ENCODE results near the gene MBD6.
"Not testable (repeated sequence)": the region's sequence is repeated elsewhere in the genome, so short reads cannot be mapped to it uniquely, and the experiment has no call there.

Gene MBD6

DNA sequence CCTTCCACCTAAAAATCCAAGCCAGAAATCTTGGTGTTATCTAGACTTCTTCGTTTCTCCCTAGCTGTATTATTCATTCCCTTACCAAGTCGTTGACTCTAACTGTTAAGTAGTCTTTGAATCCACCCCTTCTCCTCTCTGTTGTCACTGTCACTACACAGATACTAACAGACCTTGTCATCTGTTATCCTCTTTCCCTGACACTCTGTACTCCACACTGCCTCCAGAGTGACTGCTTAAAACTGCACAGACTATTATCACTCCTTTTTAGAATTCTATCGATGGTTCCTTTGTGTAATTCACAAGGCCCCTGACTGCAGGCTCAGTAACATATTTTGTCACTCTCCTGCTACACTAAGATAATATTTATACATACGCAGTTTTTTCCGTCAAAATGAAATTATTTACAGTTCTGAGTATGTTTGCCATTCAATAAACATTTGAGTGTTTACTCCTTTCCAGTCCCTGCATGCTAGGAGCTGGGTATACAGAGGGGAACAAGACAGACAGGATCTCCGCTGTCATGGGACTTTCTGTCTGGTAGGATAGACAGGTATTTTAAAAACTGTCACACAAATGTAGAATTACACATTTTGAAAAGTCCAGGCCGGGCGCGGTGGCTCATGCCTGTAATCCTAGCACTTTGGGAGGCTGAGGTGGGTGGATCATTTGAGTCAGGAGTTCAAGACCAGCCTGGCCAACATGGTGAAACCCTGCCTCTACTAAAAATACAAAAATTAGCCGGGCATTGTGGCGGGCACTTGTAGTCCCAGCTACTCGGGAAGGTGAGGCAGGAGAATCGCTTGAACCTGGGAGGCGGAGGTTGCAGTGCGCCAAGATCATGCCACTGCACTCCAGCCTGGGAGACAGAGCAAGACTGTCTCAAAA lies 31.0 kb upstream of the MBD6 start:
- H3K9ac ChIP-seq (ENCODE audit: low read length in 2 of 2): no peak overlapping the region
- peaks cover 28 to 32% of the 10 kb centered on the region in 2 donors for H3K36me3 ChIP-seq (ENCODE audit: control insufficient read depth in 2 of 2, insufficient read depth in 2 of 2, low read length in 2 of 2)
- peaks cover 16% of the 10 kb centered on the region for H3K4me1 ChIP-seq (ENCODE audit: control insufficient read depth, insufficient read depth, low read length)
- H3K27me3 ChIP-seq (ENCODE audit: control insufficient read depth in 1 of 2, insufficient read depth in 2 of 2, low read length in 2 of 2): no peaks in the 10 kb centered on the region
- no peak overlapping the region for H3K27ac ChIP-seq (ENCODE audit: low read length)
- H3K9me3 ChIP-seq (ENCODE audit: control insufficient read depth in 2 of 2, low read length in 2 of 2): no peaks in the 10 kb centered on the region
- H3K4me3 ChIP-seq (ENCODE audit: low read length in 2 of 2): no peak overlapping the region

DNA sequence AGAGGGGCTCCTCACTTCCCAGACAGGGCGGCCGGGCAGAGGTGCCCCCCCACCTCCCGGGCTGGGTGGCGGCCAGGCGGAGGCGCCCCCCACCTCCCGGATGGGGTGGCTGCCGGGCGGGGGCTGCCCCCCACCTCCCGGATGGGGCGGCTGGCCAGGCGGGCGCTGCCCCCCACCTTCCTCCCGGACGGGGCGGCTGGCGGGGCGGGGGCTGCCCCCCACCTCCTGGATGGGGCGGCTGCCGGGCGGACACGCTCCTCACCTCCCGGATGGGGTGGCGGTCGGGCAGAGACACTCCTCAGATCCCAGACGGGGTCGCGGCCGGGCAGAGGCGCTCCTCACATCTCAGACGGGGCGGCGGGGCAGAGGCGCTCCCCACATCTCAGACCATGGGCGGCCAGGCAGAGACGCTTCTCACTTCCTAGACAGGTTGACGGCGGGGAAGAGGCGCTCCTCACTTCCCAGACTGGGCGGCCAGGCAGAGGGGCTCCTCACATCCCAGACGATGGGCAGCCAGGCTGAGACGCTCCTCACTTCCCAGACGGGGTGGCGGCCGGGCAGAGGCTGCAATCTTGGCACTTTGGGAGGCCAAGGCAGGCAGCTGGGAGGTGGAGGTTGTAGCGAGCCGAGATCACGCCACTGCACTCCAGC lies 27.4 kb upstream of the MBD6 start:
- not testable (repeated sequence) for H3K4me3 ChIP-seq (ENCODE audit: low read length in 2 of 2); H3K27ac ChIP-seq (ENCODE audit: low read length); H3K4me1 ChIP-seq (ENCODE audit: control insufficient read depth, insufficient read depth, low read length); H3K27me3 ChIP-seq (ENCODE audit: control insufficient read depth in 1 of 2, insufficient read depth in 2 of 2, low read length in 2 of 2); H3K9me3 ChIP-seq (ENCODE audit: control insufficient read depth in 2 of 2, low read length in 2 of 2); H3K9ac ChIP-seq (ENCODE audit: low read length in 2 of 2)
- peaks cover 33 to 42% of the 10 kb centered on the region in 2 donors for H3K36me3 ChIP-seq (ENCODE audit: control insufficient read depth in 2 of 2, insufficient read depth in 2 of 2, low read length in 2 of 2)

- no peak overlapping the region for H3K27ac ChIP-seq (ENCODE audit: low read length)
- no peaks in the 10 kb centered on the region for H3K4me1 ChIP-seq (ENCODE audit: control insufficient read depth, insufficient read depth, low read length)
- no peak overlapping the region for H3K9ac ChIP-seq (ENCODE audit: low read length in 2 of 2)
- peaks cover 30 to 40% of the 10 kb centered on the region in 2 donors for H3K36me3 ChIP-seq (ENCODE audit: control insufficient read depth in 2 of 2, insufficient read depth in 2 of 2, low read length in 2 of 2)
- H3K27me3 ChIP-seq (ENCODE audit: control insufficient read depth in 1 of 2, insufficient read depth in 2 of 2, low read length in 2 of 2): no peaks in the 10 kb centered on the region
- no peak overlapping the region for H3K4me3 ChIP-seq (ENCODE audit: low read length in 2 of 2)
- no peaks in the 10 kb centered on the region for H3K9me3 ChIP-seq (ENCODE audit: control insufficient read depth in 2 of 2, low read length in 2 of 2)
Measured at GRCh38 chr12:57496822-57497221, 25.8 kb upstream of the MBD6 start.

GRCh38 chr12:57497223-57498131 lies 25.1 kb upstream of the MBD6 start:
- Histone ChIP-seq H3K27ac (ENCODE audit: low read length) (no peak overlapping the region), H3K9ac (ENCODE audit: low read length in 2 of 2) (no peak overlapping the region), H3K36me3 (ENCODE audit: control insufficient read depth in 2 of 2, insufficient read depth in 2 of 2, low read length in 2 of 2) (peaks cover 35 to 41% of the 10 kb centered on the region in 2 donors)

GRCh38 chr12:57498132-57498502 lies 24.5 kb upstream of the MBD6 start:
- no peaks in the 10 kb centered on the region for H3K9me3 ChIP-seq (ENCODE audit: control insufficient read depth in 2 of 2, low read length in 2 of 2)
- H3K27me3 ChIP-seq (ENCODE audit: control insufficient read depth in 1 of 2, insufficient read depth in 2 of 2, low read length in 2 of 2): no peaks in the 10 kb centered on the region
- H3K4me1 ChIP-seq (ENCODE audit: control insufficient read depth, insufficient read depth, low read length): no peaks in the 10 kb centered on the region
- H3K4me3 ChIP-seq (ENCODE audit: low read length in 2 of 2): no peak overlapping the region
- H3K27ac ChIP-seq (ENCODE audit: low read length): no peak overlapping the region
- no peak overlapping the region for H3K9ac ChIP-seq (ENCODE audit: low read length in 2 of 2)
- H3K36me3 ChIP-seq (ENCODE audit: control insufficient read depth in 2 of 2, insufficient read depth in 2 of 2, low read length in 2 of 2): peaks cover 35% of the 10 kb centered on the region in 2 donors

More at GRCh38 chr12:57497223-57498131, 25.1 kb upstream of the MBD6 start:
- no peaks in the 10 kb centered on the region for H3K9me3 ChIP-seq (ENCODE audit: control insufficient read depth in 2 of 2, low read length in 2 of 2)
- H3K27me3 ChIP-seq (ENCODE audit: control insufficient read depth in 1 of 2, insufficient read depth in 2 of 2, low read length in 2 of 2): no peaks in the 10 kb centered on the region
- no peak overlapping the region for H3K4me3 ChIP-seq (ENCODE audit: low read length in 2 of 2)
- no peaks in the 10 kb centered on the region for H3K4me1 ChIP-seq (ENCODE audit: control insufficient read depth, insufficient read depth, low read length)

GRCh38 chr12:57498571-57498970 lies 24.1 kb upstream of the MBD6 start:
- Histone ChIP-seq H3K4me3 (ENCODE audit: low read length in 2 of 2) (no peak overlapping the region), H3K9ac (ENCODE audit: low read length in 2 of 2) (no peak overlapping the region), H3K4me1 (ENCODE audit: control insufficient read depth, insufficient read depth, low read length) (no peaks in the 10 kb centered on the region), H3K27me3 (ENCODE audit: control insufficient read depth in 1 of 2, insufficient read depth in 2 of 2, low read length in 2 of 2) (no peaks in the 10 kb centered on the region), H3K36me3 (ENCODE audit: control insufficient read depth in 2 of 2, insufficient read depth in 2 of 2, low read length in 2 of 2) (peaks cover 35 to 37% of the 10 kb centered on the region in 2 donors), H3K9me3 (ENCODE audit: control insufficient read depth in 2 of 2, low read length in 2 of 2) (no peaks in the 10 kb centered on the region), H3K27ac (ENCODE audit: low read length) (no peak overlapping the region)

- H3K27me3 ChIP-seq (ENCODE audit: control insufficient read depth in 1 of 2, insufficient read depth in 2 of 2, low read length in 2 of 2): no peaks in the 10 kb centered on the region
- H3K4me1 ChIP-seq (ENCODE audit: control insufficient read depth, insufficient read depth, low read length): no peaks in the 10 kb centered on the region
- no peak overlapping the region for H3K27ac ChIP-seq (ENCODE audit: low read length)
- H3K36me3 ChIP-seq (ENCODE audit: control insufficient read depth in 2 of 2, insufficient read depth in 2 of 2, low read length in 2 of 2): peaks cover 44 to 47% of the 10 kb centered on the region in 2 donors
- no peaks in the 10 kb centered on the region for H3K9me3 ChIP-seq (ENCODE audit: control insufficient read depth in 2 of 2, low read length in 2 of 2)
- no peak overlapping the region for H3K4me3 ChIP-seq (ENCODE audit: low read length in 2 of 2)
- no peak overlapping the region for H3K9ac ChIP-seq (ENCODE audit: low read length in 2 of 2)
Measured at GRCh38 chr12:57500213-57500612, 22.4 kb upstream of the MBD6 start.

DNA sequence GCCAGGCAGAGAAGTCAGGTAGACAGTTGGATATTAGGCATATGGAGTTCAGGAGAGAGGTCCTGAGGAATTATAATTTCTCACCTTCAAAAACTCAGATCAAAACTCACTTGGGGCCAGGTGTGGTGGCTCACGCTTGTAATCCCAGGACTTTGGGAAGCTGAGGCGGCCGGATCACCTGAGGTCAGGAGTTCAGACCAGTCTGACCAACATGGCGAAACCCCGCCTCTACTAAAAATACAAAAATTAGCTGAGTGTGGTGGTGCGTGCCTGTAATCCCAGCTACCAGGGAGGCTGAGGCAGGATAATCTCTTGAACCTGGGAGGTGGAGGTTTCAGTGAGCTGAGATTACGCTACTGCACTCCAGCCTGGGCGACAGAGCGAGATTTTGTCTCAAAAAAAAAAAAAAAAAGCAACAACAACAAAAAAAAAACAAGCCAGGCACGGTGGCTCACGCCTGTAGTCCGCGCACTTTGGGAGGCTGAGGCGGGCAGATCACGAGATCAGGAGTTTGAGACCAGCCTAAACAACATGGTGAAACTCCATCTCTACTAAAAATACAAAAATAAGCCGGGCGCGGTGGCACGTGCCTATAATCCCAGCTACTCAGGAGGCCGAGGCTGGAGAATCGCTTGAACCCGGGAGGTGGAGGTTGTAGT lies 20.2 kb upstream of the MBD6 start:
- H3K9me3 ChIP-seq (ENCODE audit: control insufficient read depth in 2 of 2, low read length in 2 of 2); H3K9ac ChIP-seq (ENCODE audit: low read length in 2 of 2); H3K4me3 ChIP-seq (ENCODE audit: low read length in 2 of 2); H3K4me1 ChIP-seq (ENCODE audit: control insufficient read depth, insufficient read depth, low read length); H3K27me3 ChIP-seq (ENCODE audit: control insufficient read depth in 1 of 2, insufficient read depth in 2 of 2, low read length in 2 of 2); H3K27ac ChIP-seq (ENCODE audit: low read length): not testable (repeated sequence)
- H3K36me3 ChIP-seq (ENCODE audit: control insufficient read depth in 2 of 2, insufficient read depth in 2 of 2, low read length in 2 of 2): peaks cover 46 to 55% of the 10 kb centered on the region in 2 donors

GRCh38 chr12:57506541-57506940 lies 16.1 kb upstream of the MBD6 start:
- not testable (repeated sequence) for H3K4me1 ChIP-seq (ENCODE audit: control insufficient read depth, insufficient read depth, low read length); H3K9ac ChIP-seq (ENCODE audit: low read length in 2 of 2); H3K27ac ChIP-seq (ENCODE audit: low read length); H3K27me3 ChIP-seq (ENCODE audit: control insufficient read depth in 1 of 2, insufficient read depth in 2 of 2, low read length in 2 of 2); H3K4me3 ChIP-seq (ENCODE audit: low read length in 2 of 2); H3K9me3 ChIP-seq (ENCODE audit: control insufficient read depth in 2 of 2, low read length in 2 of 2)
- H3K36me3 ChIP-seq (ENCODE audit: control insufficient read depth in 2 of 2, insufficient read depth in 2 of 2, low read length in 2 of 2): peaks cover 22 to 34% of the 10 kb centered on the region in 2 donors

GRCh38 chr12:57507796-57508195 lies 14.8 kb upstream of the MBD6 start:
- H3K4me1 ChIP-seq (ENCODE audit: control insufficient read depth, insufficient read depth, low read length); H3K4me3 ChIP-seq (ENCODE audit: low read length in 2 of 2); H3K9me3 ChIP-seq (ENCODE audit: control insufficient read depth in 2 of 2, low read length in 2 of 2); H3K9ac ChIP-seq (ENCODE audit: low read length in 2 of 2); H3K27me3 ChIP-seq (ENCODE audit: control insufficient read depth in 1 of 2, insufficient read depth in 2 of 2, low read length in 2 of 2); H3K27ac ChIP-seq (ENCODE audit: low read length): not testable (repeated sequence)
- peaks cover 28 to 43% of the 10 kb centered on the region in 2 donors for H3K36me3 ChIP-seq (ENCODE audit: control insufficient read depth in 2 of 2, insufficient read depth in 2 of 2, low read length in 2 of 2)
